HCT116 (cell line): ENCODE data around the gene CDKL5. TPM values are rescaled to one million over a fixed set of nuclear protein-coding genes. Genes with fewer than 3 reads are reported as not detected.

Experiments used
- ATAC-seq: fragments of 200-7000 bp; cut with Tn5 transposase; 2 replicates; pipeline ENCODE4 v1.9.1; 2020; ENCODE audit warnings: mild to moderate bottlenecking, moderate library complexity
- BruUV-seq: library from RNA; stranded (reverse); fragments of 400-500 nt; replicated peaks from 2 replicates; lab custom pipeline; 2021; lab: Mats Ljungman, UMichigan
- CTCF ChIA-PET: fragments of 300-600 bp; sonication (Branson Sonifier 250); formaldehyde crosslinking; loops from one replicate; lab custom pipeline; 2021; ENCODE audit warnings: antibody characterized with exemption; lab: Charles Lee
- POLR2A ChIA-PET: fragments of 300-600, 350-600 bp; sonication (Branson Sonifier 250); formaldehyde crosslinking; loops from one replicate; lab custom pipeline; 2021; ENCODE audit warnings: antibody characterized with exemption; lab: Charles Lee
- RAD21 ChIA-PET, 2 experiments: fragments of 300-600 bp; sonication (Branson Sonifier 250); formaldehyde crosslinking; loops; one replicate each; lab custom pipeline; 2023; ENCODE audit warnings: low total read pairs in 2 of 2; ENCODE audit not compliant: uncharacterized antibody in 2 of 2, unreplicated experiment in 2 of 2, low non-redundant PET in 1 of 2; lab: Charles Lee
- DNase-seq: peaks from one replicate; pipeline ENCODE4 v3.0.0-alpha.2; 2010; ENCODE audit warnings: low read depth, low spot score
- H2AFZ ChIP-seq: fragments of 200-600 bp; shearing (Covaris generic), sonication (generic); 2 replicates; pipeline ENCODE4 v1.6.1; 2017; ENCODE audit warnings: low read depth, mixed run types, mixed read lengths, antibody characterized with exemption, low read length; ENCODE audit not compliant: poor library complexity, severe bottlenecking
- H3K27ac ChIP-seq: 2 replicates; pipeline ENCODE4 v1.5.1; 2012; ENCODE audit warnings: low read depth, low read length
- H3K27me3 ChIP-seq: fragments of 200-600 bp; sonication (generic); 2 replicates; pipeline ENCODE4 v1.6.1; 2016; ENCODE audit warnings: mixed run types, low read length, mixed read lengths; ENCODE audit not compliant: insufficient read depth
- H3K36me3 ChIP-seq, 2 experiments: fragments of 200-500 bp in 1 of 2; fragments of 200-600 bp in 1 of 2; sonication (Bioruptor generic) in 1 of 2; sonication (generic) in 1 of 2; 2 replicates each; pipeline versions ENCODE4 v1.5.1 to v1.6.1; 2014 to 2016; ENCODE audit warnings: low read length in 2 of 2, inconsistent platforms in 1 of 2, mixed read lengths in 1 of 2, mixed run types in 1 of 2; ENCODE audit not compliant: insufficient read depth in 2 of 2, control insufficient read depth in 1 of 2
- H3K4me1 ChIP-seq, 2 experiments: fragments of 200-600 bp in 1 of 2; sonication (generic) in 1 of 2; 2 replicates each; pipeline versions ENCODE4 v1.5.1 to v1.6.1; 2012 to 2017; ENCODE audit warnings: low read length in 2 of 2, inconsistent platforms in 1 of 2, mild to moderate bottlenecking in 1 of 2, mixed read lengths in 1 of 2, mixed run types in 1 of 2, moderate library complexity in 1 of 2; ENCODE audit not compliant: insufficient read depth in 2 of 2, control insufficient read depth in 1 of 2
- H3K4me2 ChIP-seq: fragments of 200-600 bp; sonication (generic); 2 replicates; pipeline ENCODE4 v1.6.1; 2017; ENCODE audit warnings: mixed run types, low read length, mixed read lengths
- H3K4me3 ChIP-seq, 2 experiments: fragments of 200-600 bp in 1 of 2; sonication (generic) in 1 of 2; replicated peaks in 1 of 2; 2 replicates each; pipeline ENCODE4 v1.5.1; 2011 to 2016; ENCODE audit warnings: low read length in 2 of 2, control low read depth in 1 of 2, low read depth in 1 of 2, mild to moderate bottlenecking in 1 of 2, mixed read lengths in 1 of 2, mixed run types in 1 of 2
- H3K79me2 ChIP-seq: fragments of 200-600 bp; sonication (generic); 2 replicates; pipeline ENCODE4 v1.6.1; 2017; ENCODE audit warnings: mild to moderate bottlenecking, mixed run types, low read length, moderate library complexity, mixed read lengths; ENCODE audit not compliant: insufficient read depth
- H3K9ac ChIP-seq: fragments of 200-600 bp; sonication (generic); 2 replicates; pipeline ENCODE4 v1.6.1; 2016; ENCODE audit warnings: low read length, mixed read lengths
- H3K9me2 ChIP-seq: fragments of 200-600 bp; sonication (generic), shearing (Covaris generic); 2 replicates; pipeline ENCODE4 v1.6.1; 2017; ENCODE audit warnings: mixed run types, mild to moderate bottlenecking, moderate library complexity; ENCODE audit not compliant: insufficient read depth
- H3K9me3 ChIP-seq, 2 experiments: fragments of 200-500 bp in 1 of 2; fragments of 200-600 bp in 1 of 2; sonication (Bioruptor generic) in 1 of 2; sonication (generic) in 1 of 2; 2 replicates each; pipeline ENCODE4 v1.6.1; 2014 to 2017; ENCODE audit warnings: low read length in 2 of 2, mixed read lengths in 2 of 2, inconsistent platforms in 1 of 2, low read depth in 1 of 2, mild to moderate bottlenecking in 1 of 2, mixed run types in 1 of 2, moderate library complexity in 1 of 2; ENCODE audit not compliant: control insufficient read depth in 1 of 2, insufficient read depth in 1 of 2
- H4K20me1 ChIP-seq: fragments of 200-600 bp; sonication (generic), shearing (Covaris generic); 2 replicates; pipeline ENCODE4 v1.6.1; 2017; ENCODE audit warnings: mixed run types, mild to moderate bottlenecking, moderate library complexity; ENCODE audit not compliant: insufficient read depth
- EGR1 ChIP-seq: IDR thresholded peaks from 2 replicates; pipeline ENCODE4 v1.6.1; 2012; ENCODE audit warnings: low read depth
- MAX ChIP-seq: IDR thresholded peaks from 2 replicates; pipeline ENCODE4 v1.6.1; 2012
- TCF7L2 ChIP-seq: IDR thresholded peaks from 2 replicates; pipeline ENCODE4 v1.7.0; 2011; ENCODE audit warnings: borderline replicate concordance, inconsistent platforms; ENCODE audit not compliant: insufficient read depth, insufficient read length; ENCODE audit errors: extremely low read depth
- ZBTB33 ChIP-seq: IDR thresholded peaks from 2 replicates; pipeline ENCODE4 v1.6.1; 2011; ENCODE audit warnings: mild to moderate bottlenecking, low read length, moderate library complexity; ENCODE audit not compliant: insufficient replicate concordance; ENCODE audit errors: extremely low read depth
- intact Hi-C: fragments of 100-400 bp; cut with micrococcal nuclease; formaldehyde crosslinking; loops from 2 replicates; pipeline ENCODE4 v1.10.0; 2022
- total RNA-seq: library from RNA; stranded (reverse); gene quantifications from one replicate; pipeline ENCODE4 v1.2.1, GENCODE V29; 2021; ENCODE audit not compliant: unreplicated experiment
- TF ChIP-seq, protein P1 (sequence below), 3 experiments: fragments of 200-600 bp in 1 of 3; sonication (generic) in 1 of 3; IDR thresholded peaks in 2 of 3; conservative IDR thresholded peaks in 1 of 3; 2 replicates each; pipeline ENCODE4 v1.5.1; 2012 to 2017; ENCODE audit warnings: low read depth in 2 of 3, low read length in 2 of 3, antibody characterized with exemption in 1 of 3, borderline replicate concordance in 1 of 3, control low read depth in 1 of 3, mild to moderate bottlenecking in 1 of 3, mixed read lengths in 1 of 3, mixed run types in 1 of 3, moderate library complexity in 1 of 3; ENCODE audit not compliant: insufficient read depth in 1 of 3
- TF ChIP-seq, protein P2 (sequence below): IDR thresholded peaks from 2 replicates; pipeline ENCODE4 v1.6.1; 2012

Gene CDKL5
- total RNA-seq, 1 experiment from 2014 or later, result 2.5 TPM

DNA sequence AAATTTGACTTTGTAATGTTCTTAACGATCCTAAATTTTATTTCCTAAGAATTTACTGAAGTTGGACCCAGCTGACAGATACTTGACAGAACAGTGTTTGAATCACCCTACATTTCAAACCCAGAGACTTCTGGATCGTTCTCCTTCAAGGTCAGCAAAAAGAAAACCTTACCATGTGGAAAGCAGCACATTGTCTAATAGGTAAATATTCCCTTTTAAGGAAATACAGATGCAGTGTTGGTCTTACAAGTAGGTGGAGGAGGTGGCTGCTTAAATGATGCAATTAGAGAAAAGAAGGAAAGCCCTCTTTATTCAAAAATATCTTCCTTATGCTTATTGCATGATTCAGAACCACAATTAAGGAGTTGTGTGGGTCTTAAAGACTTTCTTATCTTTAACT is 173.0 kb downstream of the CDKL5 start:
- Histone ChIP-seq H3K9me3 (no peaks in the 10 kb centered on the region), H4K20me1 (no peaks in the 10 kb centered on the region), H3K4me1 (no peaks in the 10 kb centered on the region), H3K27ac (no peak overlapping the region), H3K4me3 (no peak overlapping the region), H3K9ac (no peak overlapping the region), H2AFZ (no peak overlapping the region), H3K9me2 (no peaks in the 10 kb centered on the region), H3K4me2 (no peak overlapping the region), H3K79me2 (no peaks in the 10 kb centered on the region), H3K36me3 (no peaks in the 10 kb centered on the region), H3K27me3 (no peaks in the 10 kb centered on the region)
- BruUV-seq, result no TSS peak
- ATAC-seq (no peak), DNase-seq (no peak)
- POLR2A ChIA-PET, result no interaction called here
- TF ChIP-seq, protein P1, sequence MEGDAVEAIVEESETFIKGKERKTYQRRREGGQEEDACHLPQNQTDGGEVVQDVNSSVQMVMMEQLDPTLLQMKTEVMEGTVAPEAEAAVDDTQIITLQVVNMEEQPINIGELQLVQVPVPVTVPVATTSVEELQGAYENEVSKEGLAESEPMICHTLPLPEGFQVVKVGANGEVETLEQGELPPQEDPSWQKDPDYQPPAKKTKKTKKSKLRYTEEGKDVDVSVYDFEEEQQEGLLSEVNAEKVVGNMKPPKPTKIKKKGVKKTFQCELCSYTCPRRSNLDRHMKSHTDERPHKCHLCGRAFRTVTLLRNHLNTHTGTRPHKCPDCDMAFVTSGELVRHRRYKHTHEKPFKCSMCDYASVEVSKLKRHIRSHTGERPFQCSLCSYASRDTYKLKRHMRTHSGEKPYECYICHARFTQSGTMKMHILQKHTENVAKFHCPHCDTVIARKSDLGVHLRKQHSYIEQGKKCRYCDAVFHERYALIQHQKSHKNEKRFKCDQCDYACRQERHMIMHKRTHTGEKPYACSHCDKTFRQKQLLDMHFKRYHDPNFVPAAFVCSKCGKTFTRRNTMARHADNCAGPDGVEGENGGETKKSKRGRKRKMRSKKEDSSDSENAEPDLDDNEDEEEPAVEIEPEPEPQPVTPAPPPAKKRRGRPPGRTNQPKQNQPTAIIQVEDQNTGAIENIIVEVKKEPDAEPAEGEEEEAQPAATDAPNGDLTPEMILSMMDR (IDR thresholded peaks at IDR 0.05 in 2 of 3, conservative IDR thresholded peaks at IDR 0.05 in 1 of 3; ENCODE audit: borderline replicate concordance in 1 of 3, insufficient read depth in 1 of 3, low read depth in 2 of 3, low read length in 2 of 3), result no peak
- TF ChIP-seq ZBTB33 (no peak), EGR1 (no peak)
- CTCF ChIA-PET, result no interaction called here
- RAD21 ChIA-PET, result no interaction called here
- intact Hi-C loops, result no loop called here

- Histone ChIP-seq H3K4me2 (no peak overlapping the region), H3K9me2 (no peaks in the 10 kb centered on the region), H4K20me1 (no peaks in the 10 kb centered on the region), H3K27me3 (no peaks in the 10 kb centered on the region), H3K9me3 (no peaks in the 10 kb centered on the region), H3K79me2 (no peaks in the 10 kb centered on the region), H3K36me3 (no peaks in the 10 kb centered on the region), H3K27ac (no peak overlapping the region), H2AFZ (no peak overlapping the region), H3K9ac (no peak overlapping the region), H3K4me1 (no peaks in the 10 kb centered on the region), H3K4me3 (no peak overlapping the region)
- ATAC-seq (no peak), DNase-seq (no peak)
- intact Hi-C loops, result no loop called here
- ChIA-PET RAD21 (no interaction called here), POLR2A (no interaction called here), CTCF (no interaction called here)
- TF ChIP-seq MAX (no peak), TCF7L2 (no peak)
- TF ChIP-seq, protein P2, sequence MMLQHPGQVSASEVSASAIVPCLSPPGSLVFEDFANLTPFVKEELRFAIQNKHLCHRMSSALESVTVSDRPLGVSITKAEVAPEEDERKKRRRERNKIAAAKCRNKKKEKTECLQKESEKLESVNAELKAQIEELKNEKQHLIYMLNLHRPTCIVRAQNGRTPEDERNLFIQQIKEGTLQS, result no peak
- no TSS peak for BruUV-seq
Measured at GRCh38 chrX:18607966-18608365, 182.6 kb downstream of the CDKL5 start.
